IPS-20b (cell line): ENCODE results near the gene OPRM1.

Experiments
- H3K27ac ChIP-seq: one replicate; pipeline ENCODE4 v1.5.1; 2013; ENCODE audit warnings: low read length
- H3K27me3 ChIP-seq: 2 replicates; pipeline ENCODE4 v1.6.1; 2013; ENCODE audit warnings: mild to moderate bottlenecking, low read length, inconsistent platforms; ENCODE audit not compliant: insufficient read depth
- H3K36me3 ChIP-seq: 2 replicates; pipeline ENCODE4 v1.6.1; 2013; ENCODE audit warnings: low read depth, mild to moderate bottlenecking, inconsistent platforms, low read length, moderate library complexity; ENCODE audit not compliant: insufficient read depth
- H3K4me1 ChIP-seq: 2 replicates; pipeline ENCODE4 v1.6.1; 2013; ENCODE audit warnings: mild to moderate bottlenecking, control low read depth, inconsistent platforms, low read length, moderate library complexity; ENCODE audit not compliant: insufficient read depth
- H3K4me3 ChIP-seq: 2 replicates; pipeline ENCODE4 v1.5.1; 2013; ENCODE audit warnings: mild to moderate bottlenecking, low read length, inconsistent platforms
- H3K9ac ChIP-seq: 2 replicates; pipeline ENCODE4 v1.6.1; 2013; ENCODE audit warnings: low read depth, mild to moderate bottlenecking, inconsistent platforms, low read length, moderate library complexity
- H3K9me3 ChIP-seq: 2 replicates; pipeline ENCODE4 v1.6.1; 2013; ENCODE audit warnings: mild to moderate bottlenecking, low read depth, low read length, inconsistent platforms; ENCODE audit not compliant: insufficient read depth

Gene OPRM1

GRCh38 chr6:154295733-154296132, 256.7 kb downstream of the OPRM1 start:
- Histone ChIP-seq H3K36me3 (no peaks in the 10 kb centered on the region), H3K27me3 (no peaks in the 10 kb centered on the region), H3K9ac (no peak overlapping the region), H3K4me1 (peaks cover 6% of the 10 kb centered on the region; the same call in 1 of the 2 replicates), H3K4me3 (no peak overlapping the region), H3K9me3 (no peaks in the 10 kb centered on the region), H3K27ac (no peak overlapping the region)
